ENCODE data around the gene ATG101.

Gene ATG101

DNA sequence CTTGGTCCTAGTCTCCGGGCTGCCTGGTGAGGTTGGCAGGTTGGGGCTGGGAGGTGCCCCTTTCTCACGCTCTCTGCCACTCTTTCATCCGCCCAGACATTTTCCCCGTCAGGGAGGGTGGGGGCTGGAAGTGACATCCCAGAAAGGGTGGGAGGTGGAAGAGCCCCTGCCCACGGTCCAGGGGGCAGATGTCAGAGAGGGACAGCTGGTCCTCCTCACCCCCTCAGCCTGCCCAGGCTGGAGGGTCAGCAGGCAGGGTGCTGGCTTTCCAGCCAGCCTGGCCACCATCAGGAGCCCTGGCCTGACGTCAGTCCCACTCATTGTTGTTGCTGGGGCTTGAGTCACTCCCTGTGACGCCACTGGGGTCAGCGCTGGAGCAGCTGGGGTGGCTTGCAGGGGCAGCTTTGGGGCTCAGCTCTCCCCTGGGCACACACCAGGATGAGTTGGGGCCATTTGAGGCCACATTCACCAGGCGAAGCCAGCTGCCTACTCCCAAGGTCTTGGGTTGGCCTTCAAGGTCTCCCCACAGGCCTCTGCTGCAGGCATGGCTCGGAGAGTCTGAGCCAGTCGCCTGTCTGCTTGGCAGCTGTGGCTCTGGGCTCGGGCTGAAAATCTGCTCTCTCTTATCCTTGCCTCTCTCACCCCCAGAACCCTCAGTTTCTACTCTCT is 5.7 kb upstream of the ATG101 start:
- no peak for DNase-seq (ENCODE audit: insufficient read length, low spot score)
- no peak for FAIRE-seq
- TF ChIP-seq, protein P1, sequence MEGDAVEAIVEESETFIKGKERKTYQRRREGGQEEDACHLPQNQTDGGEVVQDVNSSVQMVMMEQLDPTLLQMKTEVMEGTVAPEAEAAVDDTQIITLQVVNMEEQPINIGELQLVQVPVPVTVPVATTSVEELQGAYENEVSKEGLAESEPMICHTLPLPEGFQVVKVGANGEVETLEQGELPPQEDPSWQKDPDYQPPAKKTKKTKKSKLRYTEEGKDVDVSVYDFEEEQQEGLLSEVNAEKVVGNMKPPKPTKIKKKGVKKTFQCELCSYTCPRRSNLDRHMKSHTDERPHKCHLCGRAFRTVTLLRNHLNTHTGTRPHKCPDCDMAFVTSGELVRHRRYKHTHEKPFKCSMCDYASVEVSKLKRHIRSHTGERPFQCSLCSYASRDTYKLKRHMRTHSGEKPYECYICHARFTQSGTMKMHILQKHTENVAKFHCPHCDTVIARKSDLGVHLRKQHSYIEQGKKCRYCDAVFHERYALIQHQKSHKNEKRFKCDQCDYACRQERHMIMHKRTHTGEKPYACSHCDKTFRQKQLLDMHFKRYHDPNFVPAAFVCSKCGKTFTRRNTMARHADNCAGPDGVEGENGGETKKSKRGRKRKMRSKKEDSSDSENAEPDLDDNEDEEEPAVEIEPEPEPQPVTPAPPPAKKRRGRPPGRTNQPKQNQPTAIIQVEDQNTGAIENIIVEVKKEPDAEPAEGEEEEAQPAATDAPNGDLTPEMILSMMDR (IDR thresholded peaks at IDR 0.05; ENCODE audit: insufficient read depth, missing control alignments): no peak

DNA sequence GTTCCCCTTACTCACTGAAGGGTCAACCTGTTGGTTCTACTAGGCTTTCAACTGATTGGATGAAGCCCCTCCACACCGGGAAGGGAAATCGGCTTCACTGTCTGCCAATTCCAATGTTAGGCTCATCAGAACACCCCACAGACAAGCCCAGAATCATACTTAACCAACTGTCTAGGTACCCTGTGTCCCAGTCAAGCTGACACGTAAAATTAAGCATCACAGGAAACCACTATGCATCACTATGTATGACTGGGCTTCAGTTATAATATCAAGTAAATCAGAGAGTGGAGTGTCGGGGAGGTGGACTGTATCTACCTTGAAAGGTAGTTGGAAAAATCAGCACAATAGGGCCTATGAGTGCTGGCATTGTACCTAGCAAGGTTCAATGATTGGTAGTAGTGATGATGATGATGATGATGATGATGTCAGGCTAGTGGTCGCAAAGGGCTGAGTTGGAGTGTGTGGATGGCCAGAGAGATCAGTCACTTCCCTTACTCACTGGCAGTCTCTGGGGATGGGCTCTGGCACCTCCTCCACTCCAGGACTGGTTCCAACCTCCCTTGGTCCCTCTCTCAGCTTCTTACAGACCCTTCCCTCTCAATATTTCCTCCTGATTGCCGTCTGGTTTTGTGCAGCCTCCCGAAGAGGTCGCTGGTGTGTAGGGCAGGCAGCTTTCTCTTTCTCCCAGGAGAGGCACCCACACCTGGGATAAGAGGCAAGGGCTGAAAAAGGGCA is 3.3 kb upstream of the ATG101 start:
- TF ChIP-seq, protein P1 (IDR thresholded peaks at IDR 0.05; ENCODE audit: insufficient read depth, missing control alignments): no peak
- FAIRE-seq: no peak
- no peak for DNase-seq (ENCODE audit: insufficient read length, low spot score)

DNA sequence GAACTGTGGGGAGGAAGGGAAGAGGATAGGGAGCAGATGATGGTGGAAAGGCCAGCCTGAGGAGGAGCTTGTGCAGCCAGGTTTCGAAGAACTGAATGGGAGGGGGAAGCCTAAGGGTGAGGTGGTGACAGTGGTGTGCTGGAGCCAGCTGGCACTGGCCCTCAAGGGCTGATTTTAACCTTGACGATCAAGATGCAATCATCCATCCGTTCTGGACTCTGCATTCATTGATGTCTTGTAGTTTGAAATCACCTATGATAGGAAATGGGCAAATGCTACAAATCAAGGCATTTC is 2.8 kb upstream of the ATG101 start:
- FAIRE-seq: no peak
- TF ChIP-seq, protein P1 (IDR thresholded peaks at IDR 0.05; ENCODE audit: insufficient read depth, missing control alignments): no peak
- no peak for DNase-seq (ENCODE audit: insufficient read length, low spot score)

DNA sequence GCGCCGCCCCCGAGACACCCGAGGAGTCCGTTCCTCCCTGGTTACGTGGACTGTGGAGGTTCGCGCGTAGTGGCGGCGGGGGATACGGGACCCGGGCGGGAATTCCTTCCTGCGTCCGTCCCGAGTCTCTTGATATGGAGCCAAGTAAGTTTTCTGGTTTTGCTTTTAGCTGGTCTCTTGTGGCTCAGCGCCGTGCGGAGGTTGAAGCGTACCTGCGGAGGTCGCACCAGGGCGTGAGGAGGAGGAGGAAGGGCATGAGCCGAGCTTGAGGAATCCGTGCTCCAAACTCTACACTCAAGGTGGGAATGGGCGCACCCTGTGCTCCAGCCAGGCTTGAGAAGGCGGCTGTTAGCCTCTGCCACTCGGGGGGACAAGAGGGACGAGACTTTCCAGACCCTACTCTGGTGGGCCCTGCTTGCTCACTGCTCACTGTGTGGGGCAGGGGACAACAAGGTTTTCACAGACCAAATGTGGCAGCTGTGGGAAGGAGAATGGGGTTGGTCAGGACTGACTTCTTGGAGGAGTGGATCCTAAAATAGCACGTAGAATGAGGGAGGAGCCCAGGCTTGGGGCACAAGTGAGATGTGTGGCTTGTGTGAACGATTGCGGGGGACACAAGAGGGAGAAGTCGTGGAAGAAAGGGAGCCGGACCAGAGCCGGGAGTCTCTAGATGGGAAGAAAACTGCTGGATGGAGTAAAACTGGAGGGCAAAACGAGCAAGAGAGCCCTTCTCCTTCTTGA is 577 bp downstream of the ATG101 start:
- FAIRE-seq (no peak), DNase-seq (ENCODE audit: insufficient read length, low spot score) (no peak)
- TF ChIP-seq, protein P1 (IDR thresholded peaks at IDR 0.05; ENCODE audit: insufficient read depth, missing control alignments): no peak

DNA sequence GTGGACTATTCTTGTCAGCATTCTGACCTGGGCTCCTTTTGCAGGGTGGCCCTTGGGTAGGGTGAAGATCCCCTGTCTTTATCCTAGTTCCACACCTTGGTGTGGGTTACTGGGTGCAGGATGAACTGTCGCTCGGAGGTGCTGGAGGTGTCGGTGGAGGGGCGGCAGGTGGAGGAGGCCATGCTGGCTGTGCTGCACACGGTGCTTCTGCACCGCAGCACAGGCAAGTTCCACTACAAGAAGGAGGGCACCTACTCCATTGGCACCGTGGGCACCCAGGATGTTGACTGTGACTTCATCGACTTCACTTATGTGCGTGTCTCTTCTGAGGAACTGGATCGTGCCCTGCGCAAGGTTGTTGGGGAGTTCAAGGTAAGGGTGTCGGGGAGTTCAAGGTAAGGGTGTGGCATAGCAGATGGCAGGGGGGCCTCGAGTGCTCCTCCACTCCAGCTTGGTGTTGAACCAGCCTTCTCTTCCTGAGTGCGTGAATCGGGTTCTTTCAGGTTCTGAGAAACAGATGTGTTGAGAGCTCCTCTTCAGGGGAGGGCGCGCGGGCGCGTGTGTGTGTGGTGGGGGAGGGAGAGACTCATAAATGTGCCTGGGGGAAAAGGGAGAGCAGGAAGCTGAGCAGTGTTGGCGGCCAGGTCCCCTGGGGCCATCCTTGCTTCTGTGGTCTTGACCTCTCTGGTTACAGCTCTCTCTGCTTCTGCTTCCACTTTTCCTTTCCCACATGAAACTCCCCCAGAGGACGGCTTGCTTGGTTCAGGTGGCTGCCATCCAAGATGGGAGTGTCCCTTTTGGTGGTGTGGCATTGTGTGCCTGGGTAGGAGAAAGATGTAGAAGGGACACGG is 4.0 kb downstream of the ATG101 start:
- no peak for FAIRE-seq
- DNase-seq (ENCODE audit: insufficient read length, low spot score): no peak
- TF ChIP-seq, protein P1 (IDR thresholded peaks at IDR 0.05; ENCODE audit: insufficient read depth, missing control alignments): no peak

DNA sequence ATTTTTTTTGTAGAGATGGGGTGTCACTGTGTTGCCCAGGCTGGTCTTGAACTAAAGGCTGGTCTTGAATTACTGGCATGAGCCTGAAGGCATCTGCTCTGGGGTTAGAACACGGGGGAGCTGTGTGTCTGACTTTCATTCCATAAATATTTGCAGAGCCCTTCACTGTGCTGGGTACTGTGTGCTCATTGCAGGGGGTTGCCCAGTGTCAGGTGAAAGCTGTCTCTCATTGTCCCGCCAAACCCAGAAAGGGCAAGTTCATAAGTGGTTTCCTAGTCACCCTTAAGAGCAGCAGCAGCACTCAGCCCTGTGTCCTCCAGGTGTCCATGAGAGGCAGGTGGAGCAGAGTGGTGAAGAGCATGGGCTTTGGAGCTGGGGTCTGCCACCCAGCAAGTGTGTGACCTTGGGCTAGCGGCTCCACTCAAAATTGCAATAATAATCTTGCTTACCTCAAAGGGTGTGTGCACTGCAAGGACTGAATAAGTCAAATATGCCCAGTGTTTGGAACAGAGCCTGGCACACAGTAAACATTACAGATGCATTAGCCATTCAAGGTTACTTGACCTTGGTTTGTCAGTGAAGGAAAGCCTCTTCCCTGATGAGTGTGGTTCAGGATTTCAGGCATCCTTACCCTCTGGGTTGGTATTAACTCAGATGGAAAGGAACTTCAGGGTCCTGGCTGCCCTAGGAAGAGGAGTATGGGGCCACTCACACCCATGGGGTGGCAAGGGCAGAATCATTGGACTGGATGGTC is 5.4 kb downstream of the ATG101 start:
- no peak for DNase-seq (ENCODE audit: insufficient read length, low spot score)
- no peak for FAIRE-seq
- TF ChIP-seq, protein P1 (IDR thresholded peaks at IDR 0.05; ENCODE audit: insufficient read depth, missing control alignments): no peak

Data from D721Med (cell line).